Neutrophil (primary cell): ENCODE results near the gene NR1H2.

Experiments used
- H3K27ac ChIP-seq: fragments of 200-600 bp; sonication (generic); 2 replicates; pipeline ENCODE4 v1.5.1; 2016; ENCODE audit warnings: mild to moderate bottlenecking, moderate library complexity
- H3K27me3 ChIP-seq: fragments of 200-600 bp; sonication (generic); 2 replicates; pipeline ENCODE4 v1.6.0; 2016; ENCODE audit warnings: mild to moderate bottlenecking
- H3K36me3 ChIP-seq: fragments of 200-600 bp; sonication (generic); 2 replicates; pipeline ENCODE4 v1.5.1; 2017
- H3K4me1 ChIP-seq, 2 experiments: fragments of 200-600 bp in 1 of 2; sonication (generic) in 1 of 2; 1 replicate in 1 of 2; 2 replicates in 1 of 2; pipeline versions ENCODE4 v1.5.1 to v1.6.1; 2013 to 2016; ENCODE audit warnings: low read depth in 1 of 2, low read length in 1 of 2, mild to moderate bottlenecking in 1 of 2, moderate library complexity in 1 of 2; ENCODE audit not compliant: control insufficient read depth in 1 of 2, insufficient read depth in 1 of 2
- H3K4me3 ChIP-seq, 2 experiments: fragments of 200-600 bp in 1 of 2; sonication (generic) in 1 of 2; 1 replicate in 1 of 2; 2 replicates in 1 of 2; pipeline ENCODE4 v1.5.1; 2013 to 2016; ENCODE audit warnings: low read depth in 1 of 2, low read length in 1 of 2, mild to moderate bottlenecking in 1 of 2, moderate library complexity in 1 of 2
- H3K9me3 ChIP-seq: fragments of 200-600 bp; sonication (generic); 2 replicates; pipeline ENCODE4 v1.5.1; 2016
- TF ChIP-seq, protein P1 (sequence below): fragments of 200-600 bp; sonication (generic); IDR thresholded peaks from 2 replicates; pipeline ENCODE4 v1.5.1; 2016; ENCODE audit warnings: antibody characterized with exemption

NR1H2 gene

DNA sequence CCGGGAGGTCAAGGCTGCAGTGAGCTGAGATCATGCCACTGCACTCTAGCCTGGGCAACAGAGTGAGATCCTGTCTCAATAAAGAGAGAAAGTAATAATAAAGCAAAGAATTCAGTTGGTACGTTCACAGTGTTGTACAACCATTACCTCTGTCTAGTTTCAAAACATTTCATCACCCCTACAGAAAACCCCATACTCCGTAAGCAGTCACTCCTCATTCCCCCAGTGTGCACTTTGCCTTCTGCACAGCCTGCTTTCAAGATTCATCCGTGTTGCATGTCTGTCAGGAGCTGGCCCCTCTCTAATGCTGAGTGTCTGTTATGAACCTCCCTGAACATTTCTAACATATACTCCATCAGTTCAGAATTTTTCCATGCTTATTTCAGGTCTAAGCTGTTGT, 17.3 kb downstream of the NR1H2 start:
- Histone ChIP-seq H3K9me3 (no peaks in the 10 kb centered on the region), H3K36me3 (no peaks in the 10 kb centered on the region), H3K27ac (no peak overlapping the region), H3K4me1 (no peaks in the 10 kb centered on the region), H3K27me3 (no peaks in the 10 kb centered on the region), H3K4me3 (no peak overlapping the region)
- TF ChIP-seq, protein P1, sequence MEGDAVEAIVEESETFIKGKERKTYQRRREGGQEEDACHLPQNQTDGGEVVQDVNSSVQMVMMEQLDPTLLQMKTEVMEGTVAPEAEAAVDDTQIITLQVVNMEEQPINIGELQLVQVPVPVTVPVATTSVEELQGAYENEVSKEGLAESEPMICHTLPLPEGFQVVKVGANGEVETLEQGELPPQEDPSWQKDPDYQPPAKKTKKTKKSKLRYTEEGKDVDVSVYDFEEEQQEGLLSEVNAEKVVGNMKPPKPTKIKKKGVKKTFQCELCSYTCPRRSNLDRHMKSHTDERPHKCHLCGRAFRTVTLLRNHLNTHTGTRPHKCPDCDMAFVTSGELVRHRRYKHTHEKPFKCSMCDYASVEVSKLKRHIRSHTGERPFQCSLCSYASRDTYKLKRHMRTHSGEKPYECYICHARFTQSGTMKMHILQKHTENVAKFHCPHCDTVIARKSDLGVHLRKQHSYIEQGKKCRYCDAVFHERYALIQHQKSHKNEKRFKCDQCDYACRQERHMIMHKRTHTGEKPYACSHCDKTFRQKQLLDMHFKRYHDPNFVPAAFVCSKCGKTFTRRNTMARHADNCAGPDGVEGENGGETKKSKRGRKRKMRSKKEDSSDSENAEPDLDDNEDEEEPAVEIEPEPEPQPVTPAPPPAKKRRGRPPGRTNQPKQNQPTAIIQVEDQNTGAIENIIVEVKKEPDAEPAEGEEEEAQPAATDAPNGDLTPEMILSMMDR, result no peak

DNA sequence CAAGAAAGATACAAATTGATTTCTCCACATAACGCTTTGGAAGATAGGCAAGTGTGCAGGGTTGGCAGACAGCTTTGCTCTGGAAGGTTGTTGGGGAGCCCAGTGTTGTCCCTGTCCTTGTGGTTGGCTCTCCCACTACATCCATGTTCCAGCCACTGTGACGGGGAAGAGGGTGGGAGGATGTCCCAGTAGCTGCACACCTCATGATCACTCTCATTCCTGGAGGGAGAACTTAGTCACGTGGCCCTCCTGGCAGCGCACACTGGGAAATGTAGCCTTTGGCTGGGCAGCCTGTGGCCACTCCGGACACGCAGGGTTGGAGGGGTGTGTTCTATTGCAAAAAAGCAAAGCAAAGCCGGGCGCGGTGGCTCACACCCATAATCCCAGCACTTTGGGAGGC, 17.8 kb downstream of the NR1H2 start:
- Histone ChIP-seq H3K36me3 (no peaks in the 10 kb centered on the region), H3K9me3 (no peaks in the 10 kb centered on the region), H3K27me3 (no peaks in the 10 kb centered on the region), H3K4me1 (no peaks in the 10 kb centered on the region), H3K4me3 (no peak overlapping the region), H3K27ac (no peak overlapping the region)
- TF ChIP-seq, protein P1, result no peak

DNA sequence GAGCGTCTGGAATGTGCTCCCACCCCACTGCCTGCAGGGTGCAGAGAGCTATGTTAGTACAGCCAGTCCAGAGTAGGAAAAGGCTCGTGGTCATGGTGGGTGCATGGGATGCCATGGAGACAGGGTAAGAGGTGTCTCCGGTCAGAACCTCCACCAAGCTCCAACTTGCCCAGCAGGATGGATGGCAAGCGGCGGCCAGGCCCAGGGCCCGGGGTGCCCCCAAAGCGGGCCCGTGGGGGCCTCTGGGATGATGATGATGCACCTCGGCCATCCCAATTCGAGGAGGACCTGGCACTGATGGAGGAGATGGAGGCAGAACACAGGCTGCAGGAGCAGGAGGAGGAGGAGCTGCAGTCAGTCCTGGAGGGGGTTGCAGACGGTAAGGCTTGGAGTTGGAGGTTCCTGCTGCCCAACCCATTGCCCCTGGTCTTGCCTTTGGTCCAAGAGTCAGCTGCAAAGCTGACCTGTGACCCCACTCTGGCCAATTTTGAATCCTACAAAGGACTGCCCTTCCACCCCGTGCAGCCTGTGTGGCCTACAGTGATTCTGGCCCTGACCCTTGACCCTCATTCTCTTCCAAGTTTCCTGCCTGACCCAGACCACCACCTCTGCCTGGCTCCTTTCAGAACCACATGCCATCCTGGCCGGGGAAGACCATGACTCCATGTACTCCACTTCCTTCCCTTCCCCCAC, 22.6 kb downstream of the NR1H2 start:
- no peak overlapping the region for H3K27ac ChIP-seq
- no peak overlapping the region for H3K4me3 ChIP-seq
- H3K36me3 ChIP-seq, result peaks cover 21% of the 10 kb centered on the region
- TF ChIP-seq, protein P1, result no peak
- H3K27me3 ChIP-seq, result no peaks in the 10 kb centered on the region
- no peaks in the 10 kb centered on the region for H3K9me3 ChIP-seq
- H3K4me1 ChIP-seq, result no peaks in the 10 kb centered on the region

- H3K27ac ChIP-seq, result no peak overlapping the region
- TF ChIP-seq, protein P1, result no peak
- peaks cover 23% of the 10 kb centered on the region for H3K36me3 ChIP-seq
- no peaks in the 10 kb centered on the region for H3K9me3 ChIP-seq
- no peak overlapping the region for H3K4me3 ChIP-seq
- H3K27me3 ChIP-seq, result no peaks in the 10 kb centered on the region
- H3K4me1 ChIP-seq, result no peaks in the 10 kb centered on the region
These were observed 23.1 kb downstream of the NR1H2 start for GRCh38 chr19:50399368-50399745.

- Histone ChIP-seq H3K4me1 (no peaks in the 10 kb centered on the region), H3K36me3 (peaks cover 41% of the 10 kb centered on the region), H3K27ac (no peak overlapping the region), H3K4me3 (no peak overlapping the region), H3K9me3 (no peaks in the 10 kb centered on the region), H3K27me3 (no peaks in the 10 kb centered on the region)
- TF ChIP-seq, protein P1, result no peak
These were observed 25.6 kb downstream of the NR1H2 start for GRCh38 chr19:50401605-50402450.
